HepG2 (cell line): ENCODE data around the gene GLCE. TPM values are rescaled to one million over a fixed set of nuclear protein-coding genes. Genes with fewer than 3 reads are reported as not detected.

ENCODE experiments used
- CSRNP1 ChIP-seq: sonication (generic); formaldehyde crosslinking; IDR thresholded peaks from 2 replicates; pipeline ENCODE4 v1.8.1; 2023; ENCODE audit warnings: mild to moderate bottlenecking, missing genetic modification reagents
- DR1 ChIP-seq: sonication (generic); formaldehyde crosslinking; IDR thresholded peaks from 2 replicates; pipeline ENCODE4 v1.8.0; 2021; ENCODE audit warnings: mild to moderate bottlenecking, missing genetic modification reagents, inconsistent platforms
- EEA1 ChIP-seq: sonication (generic); formaldehyde crosslinking; IDR thresholded peaks from 2 replicates; pipeline ENCODE4 v1.5.1; 2020; ENCODE audit warnings: mild to moderate bottlenecking, missing genetic modification reagents, borderline replicate concordance
- ESRRA ChIP-seq: sonication (generic); formaldehyde crosslinking; IDR thresholded peaks from 2 replicates; pipeline ENCODE4 v1.5.1; 2020; ENCODE audit warnings: mild to moderate bottlenecking, low read depth, missing genetic modification reagents
- ETV5 ChIP-seq: IDR thresholded peaks from 2 replicates; pipeline ENCODE4 v1.6.1; 2018; ENCODE audit warnings: missing biosample characterization, missing genetic modification reagents, inconsistent platforms, borderline replicate concordance
- HMG20B ChIP-seq: conservative IDR thresholded peaks from 2 replicates; pipeline ENCODE4 v1.6.1; 2016; ENCODE audit warnings: missing genetic modification reagents, missing compliant biosample characterization
- HNRNPK ChIP-seq: fragments of 200-400 bp; formaldehyde crosslinking; IDR thresholded peaks from 2 replicates; pipeline ENCODE4 v1.6.1; 2018; ENCODE audit warnings: low read length, low read depth, moderate library complexity, mild to moderate bottlenecking; ENCODE audit not compliant: poor library complexity, severe bottlenecking
- HNRNPLL ChIP-seq: fragments of 200-400 bp; formaldehyde crosslinking; IDR thresholded peaks from 2 replicates; pipeline ENCODE4 v1.6.1; 2017; ENCODE audit warnings: mild to moderate bottlenecking, low read depth, low read length; ENCODE audit not compliant: poor library complexity, severe bottlenecking
- KLF13 ChIP-seq: sonication (generic); formaldehyde crosslinking; IDR thresholded peaks from 2 replicates; pipeline ENCODE4 v1.4.0; 2020; ENCODE audit warnings: mild to moderate bottlenecking, missing genetic modification reagents
- MLX ChIP-seq: IDR thresholded peaks from 2 replicates; pipeline ENCODE4 v1.6.1; 2016
- NCOR1 ChIP-seq: fragments of 200-600 bp; sonication (generic); IDR thresholded peaks from 2 replicates; pipeline ENCODE4 v1.7.0; 2017; ENCODE audit warnings: antibody characterized with exemption, low read length, borderline replicate concordance
- ONECUT2 ChIP-seq: sonication (generic); formaldehyde crosslinking; IDR thresholded peaks from 2 replicates; pipeline ENCODE4 v1.4.0; 2020; ENCODE audit warnings: missing genetic modification reagents
- PCBP2 ChIP-seq: fragments of 200-400 bp; formaldehyde crosslinking; optimal IDR thresholded peaks from 2 replicates; pipeline ENCODE3; 2018; ENCODE audit warnings: low read length, low read depth; ENCODE audit not compliant: poor library complexity, severe bottlenecking
- PLSCR1 ChIP-seq: sonication (generic); formaldehyde crosslinking; IDR thresholded peaks from 2 replicates; pipeline ENCODE4 v1.5.0; 2020; ENCODE audit warnings: missing genetic modification reagents, mild to moderate bottlenecking, borderline replicate concordance
- RELA ChIP-seq: sonication (generic); formaldehyde crosslinking; IDR thresholded peaks from 2 replicates; pipeline ENCODE4 v1.4.0; 2020; ENCODE audit warnings: missing genetic modification reagents
- RORA ChIP-seq: sonication (generic); formaldehyde crosslinking; IDR thresholded peaks from 2 replicates; pipeline ENCODE4 v1.5.0; 2020; ENCODE audit warnings: mild to moderate bottlenecking, missing genetic modification reagents, moderate library complexity
- SSRP1 ChIP-seq: IDR thresholded peaks from 2 replicates; pipeline ENCODE4 v1.6.1; 2016; ENCODE audit warnings: control low read depth
- THYN1 ChIP-seq: sonication (generic); formaldehyde crosslinking; IDR thresholded peaks from 2 replicates; pipeline ENCODE4 v1.8.1; 2023; ENCODE audit warnings: low read depth, mild to moderate bottlenecking, moderate library complexity, missing genetic modification reagents, borderline replicate concordance
- ZBTB10 ChIP-seq: sonication (generic); formaldehyde crosslinking; IDR thresholded peaks from 2 replicates; pipeline ENCODE4 v1.4.0; 2020; ENCODE audit warnings: missing genetic modification reagents, borderline replicate concordance
- ZNF275 ChIP-seq: sonication (generic); formaldehyde crosslinking; IDR thresholded peaks from 2 replicates; pipeline ENCODE4 v1.8.0; 2022; ENCODE audit warnings: missing genetic modification reagents, mild to moderate bottlenecking, inconsistent platforms, borderline replicate concordance
- ZNF30 ChIP-seq: sonication (generic); formaldehyde crosslinking; IDR thresholded peaks from 2 replicates; pipeline ENCODE4 v1.5.0; 2020; ENCODE audit warnings: mild to moderate bottlenecking, missing genetic modification reagents
- ZNF790 ChIP-seq: sonication (generic); formaldehyde crosslinking; IDR thresholded peaks from 2 replicates; pipeline ENCODE4 v1.8.0; 2022; ENCODE audit warnings: missing genetic modification reagents, mild to moderate bottlenecking, borderline replicate concordance
- polyA plus RNA-seq, 8 experiments: library from polyadenylated mRNA; depleted of rRNA in 3 of 8; stranded (reverse) in 7 of 8; unstranded in 1 of 8; fragments of >200 nt; fragmentation: Illumina TruSeq in 4 of 8; extraction: Trizol in 4 of 8; gene quantifications; 2 replicates each; pipeline versions ENCODE4 v1.2.1 to v1.2.3, GENCODE V29; 2011 to 2016; ENCODE audit warnings: low read depth in 4 of 8, missing spikeins in 1 of 8, mixed read lengths in 1 of 8; ENCODE audit not compliant: insufficient read depth in 1 of 8
- total RNA-seq, 5 experiments: library from RNA; depleted of rRNA; stranded (reverse); fragments of >200 nt; fragmentation: Illumina TruSeq; extraction: Trizol; gene quantifications; 2 replicates each; pipeline ENCODE4 v1.2.3, GENCODE V29; 2016; ENCODE audit warnings: low read depth in 1 of 5

GLCE gene
- total and polyA plus RNA-seq, 2 of the 13 experiments (the other 11 are each of a cell fraction or from before 2014, with no cell fraction given) = 12.9 to 23.4 TPM

GRCh38 chr15:69160141-69160993 lies at the start of gene GLCE (continued):
- TF ChIP-seq HMG20B (CRISPR knock-in tag) = no peak
- 0 out of 2 replicates have a peak, but pooled peaks have one; percentile 36 for TF ChIP-seq DR1 (CRISPR knock-in tag)
- no peak for TF ChIP-seq PLSCR1 (CRISPR knock-in tag)
- no peak for TF ChIP-seq RELA
- TF ChIP-seq THYN1 (CRISPR knock-in tag) = no peak
- no peak for TF ChIP-seq ETV5 (CRISPR knock-in tag)
- no peak for TF ChIP-seq PCBP2
- TF ChIP-seq MLX = no peak
- TF ChIP-seq ESRRA (CRISPR knock-in tag) = 0 out of 2 replicates have a peak, but pooled peaks have one; percentile 19
- TF ChIP-seq ZNF275 (CRISPR knock-in tag) = peak; percentile 74; the same call in 1 of the 2 replicates
- no peak for TF ChIP-seq ONECUT2 (CRISPR knock-in tag)
- no peak for TF ChIP-seq RORA (CRISPR knock-in tag)
- no peak for TF ChIP-seq ZNF30 (CRISPR knock-in tag)
- TF ChIP-seq KLF13 = no peak
- TF ChIP-seq ZNF790 (CRISPR knock-in tag) = no peak
- TF ChIP-seq EEA1 (CRISPR knock-in tag) = no peak
- no peak for TF ChIP-seq HNRNPK
- TF ChIP-seq NCOR1 = no peak
- no peak for TF ChIP-seq ZBTB10 (CRISPR knock-in tag)
- TF ChIP-seq CSRNP1 (CRISPR knock-in tag) = no peak
- peak; percentile 88 for TF ChIP-seq HNRNPLL
- TF ChIP-seq SSRP1 (CRISPR knock-in tag) = 0 out of 2 replicates have a peak, but pooled peaks have one; percentile 57
